A549 (cell line): ENCODE measurements around the gene STBD1.

Source experiments
- HDAC2 ChIP-seq: fragments of 200-600 bp; sonication (generic); IDR thresholded peaks from 2 replicates; pipeline ENCODE4 v1.6.1; 2016
- HOXA7 ChIP-seq: fragments of 250-450 bp; sonication (Bioruptor Pico); IDR thresholded peaks from 2 replicates; pipeline ENCODE4 v1.5.0; 2020; ENCODE audit warnings: mild to moderate bottlenecking, moderate library complexity
- KDM5A ChIP-seq: fragments of 200-600 bp; sonication (generic); IDR thresholded peaks from 2 replicates; pipeline ENCODE4 v1.6.1; 2016; ENCODE audit warnings: antibody characterized with exemption, mild to moderate bottlenecking
- RAD21 ChIP-seq, 2 experiments: fragments of >200 bp in 1 of 2; sonication (Bioruptor Twin) in 1 of 2; formaldehyde crosslinking in 1 of 2; IDR thresholded peaks in 1 of 2; conservative IDR thresholded peaks in 1 of 2; 2 replicates in 1 of 2; 3 replicates in 1 of 2; pipeline ENCODE4 v1.6.1; 2012 to 2018; ENCODE audit warnings: inconsistent platforms in 1 of 2
- RFX5 ChIP-seq: fragments of 450-650 bp; IDR thresholded peaks from 2 replicates; pipeline ENCODE4 v1.7.1; 2014; ENCODE audit warnings: antibody characterized with exemption, mild to moderate bottlenecking, moderate library complexity
- TF ChIP-seq, protein P1 (sequence below): fragments of >200 bp; sonication (Bioruptor Twin); formaldehyde crosslinking; IDR thresholded peaks from 3 replicates; pipeline ENCODE4 v1.5.1; 2016
- TF ChIP-seq, protein P2 (sequence below): fragments of 450-650 bp; IDR thresholded peaks from 2 replicates; pipeline ENCODE4 v1.6.1; 2014; ENCODE audit warnings: antibody characterized with exemption

DNA sequence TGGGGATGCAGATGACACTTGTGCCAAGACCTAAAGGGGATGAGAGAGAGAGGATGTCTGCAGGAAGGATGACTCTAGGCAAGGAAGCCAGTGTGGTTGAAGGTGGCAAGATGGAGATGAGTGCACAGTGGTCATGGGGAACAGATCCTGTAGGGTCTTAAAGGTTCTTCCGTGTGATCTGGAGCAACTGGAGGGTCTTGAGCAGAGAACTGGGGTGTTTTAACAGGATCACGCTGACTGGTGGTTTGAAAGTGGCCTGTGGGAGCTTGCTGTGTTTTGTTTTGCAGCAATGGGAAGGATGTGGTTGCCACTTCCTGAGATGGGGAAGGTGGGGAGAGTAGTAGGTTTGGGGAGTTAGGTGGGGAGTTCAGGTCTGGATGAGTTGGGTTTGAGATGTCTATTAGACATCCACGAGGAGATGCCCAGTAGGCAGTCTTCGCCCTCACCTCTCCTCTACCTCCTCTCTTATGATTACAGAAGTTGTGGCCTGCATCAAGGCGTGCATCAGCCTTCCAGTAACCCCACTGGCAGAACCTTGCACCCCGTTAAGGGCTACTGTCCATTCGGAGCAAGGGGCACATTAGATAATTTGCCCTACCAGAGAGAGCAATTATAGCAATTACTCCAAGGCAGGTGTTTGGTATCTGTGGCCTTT is 1.4 kb upstream of the STBD1 start:
- TF ChIP-seq, protein P1, sequence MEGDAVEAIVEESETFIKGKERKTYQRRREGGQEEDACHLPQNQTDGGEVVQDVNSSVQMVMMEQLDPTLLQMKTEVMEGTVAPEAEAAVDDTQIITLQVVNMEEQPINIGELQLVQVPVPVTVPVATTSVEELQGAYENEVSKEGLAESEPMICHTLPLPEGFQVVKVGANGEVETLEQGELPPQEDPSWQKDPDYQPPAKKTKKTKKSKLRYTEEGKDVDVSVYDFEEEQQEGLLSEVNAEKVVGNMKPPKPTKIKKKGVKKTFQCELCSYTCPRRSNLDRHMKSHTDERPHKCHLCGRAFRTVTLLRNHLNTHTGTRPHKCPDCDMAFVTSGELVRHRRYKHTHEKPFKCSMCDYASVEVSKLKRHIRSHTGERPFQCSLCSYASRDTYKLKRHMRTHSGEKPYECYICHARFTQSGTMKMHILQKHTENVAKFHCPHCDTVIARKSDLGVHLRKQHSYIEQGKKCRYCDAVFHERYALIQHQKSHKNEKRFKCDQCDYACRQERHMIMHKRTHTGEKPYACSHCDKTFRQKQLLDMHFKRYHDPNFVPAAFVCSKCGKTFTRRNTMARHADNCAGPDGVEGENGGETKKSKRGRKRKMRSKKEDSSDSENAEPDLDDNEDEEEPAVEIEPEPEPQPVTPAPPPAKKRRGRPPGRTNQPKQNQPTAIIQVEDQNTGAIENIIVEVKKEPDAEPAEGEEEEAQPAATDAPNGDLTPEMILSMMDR: no peak
- TF ChIP-seq RAD21 (conservative IDR thresholded peaks at IDR 0.05 in 1 of 2, IDR thresholded peaks at IDR 0.05 in 1 of 2) (no peak), KDM5A (no peak), RFX5 (no peak), HDAC2 (no peak), HOXA7 (no peak)
- TF ChIP-seq, protein P2, sequence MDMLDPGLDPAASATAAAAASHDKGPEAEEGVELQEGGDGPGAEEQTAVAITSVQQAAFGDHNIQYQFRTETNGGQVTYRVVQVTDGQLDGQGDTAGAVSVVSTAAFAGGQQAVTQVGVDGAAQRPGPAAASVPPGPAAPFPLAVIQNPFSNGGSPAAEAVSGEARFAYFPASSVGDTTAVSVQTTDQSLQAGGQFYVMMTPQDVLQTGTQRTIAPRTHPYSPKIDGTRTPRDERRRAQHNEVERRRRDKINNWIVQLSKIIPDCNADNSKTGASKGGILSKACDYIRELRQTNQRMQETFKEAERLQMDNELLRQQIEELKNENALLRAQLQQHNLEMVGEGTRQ: no peak
